Gastroesophageal sphincter (tissue), 3 donors: ENCODE results near the gene ASZ1.
"Not testable (repeated sequence)": the region's sequence is repeated elsewhere in the genome, so short reads cannot be mapped to it uniquely, and the experiment has no call there.

Experiments
- POLR2A ChIP-seq, 2 donors: fragments of 450-650 bp; IDR thresholded peaks; one replicate each; pipeline ENCODE4 v1.6.1; 2017; ENCODE audit warnings: antibody characterized with exemption in 2 of 2, mild to moderate bottlenecking in 2 of 2, moderate library complexity in 1 of 2
- TF ChIP-seq, protein P1 (sequence below), 4 experiments: fragments of 200-600 bp in 2 of 4; fragments of 450-650 bp in 2 of 4; sonication (generic) in 1 of 4; IDR thresholded peaks; one replicate each; pipeline ENCODE4 v1.5.1; 2017 to 2019; ENCODE audit warnings: antibody characterized with exemption in 4 of 4, mild to moderate bottlenecking in 2 of 4, moderate library complexity in 2 of 4

DNA sequence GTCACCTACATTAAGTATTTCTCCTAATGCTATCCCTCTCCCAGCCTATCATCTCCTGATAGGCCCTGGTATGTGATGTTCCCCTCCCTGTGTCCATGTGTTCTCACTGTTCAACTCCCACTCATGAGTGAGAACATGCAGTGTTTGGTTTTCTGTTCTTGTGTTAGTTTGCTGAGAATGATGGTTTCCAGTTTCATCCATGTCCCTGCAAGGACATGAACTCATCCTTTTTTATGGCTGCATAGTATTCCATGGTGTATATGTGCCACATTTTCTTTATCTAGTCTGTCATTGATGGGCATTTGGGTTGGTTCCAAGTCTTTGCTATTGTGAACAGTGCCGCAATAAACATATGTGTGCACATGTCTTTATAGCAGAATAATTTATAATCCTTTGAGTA lies 12.7 kb downstream of the ASZ1 start:
- TF ChIP-seq POLR2A (IDR thresholded peaks at IDR 0.05) = not testable (repeated sequence)
- TF ChIP-seq, protein P1, sequence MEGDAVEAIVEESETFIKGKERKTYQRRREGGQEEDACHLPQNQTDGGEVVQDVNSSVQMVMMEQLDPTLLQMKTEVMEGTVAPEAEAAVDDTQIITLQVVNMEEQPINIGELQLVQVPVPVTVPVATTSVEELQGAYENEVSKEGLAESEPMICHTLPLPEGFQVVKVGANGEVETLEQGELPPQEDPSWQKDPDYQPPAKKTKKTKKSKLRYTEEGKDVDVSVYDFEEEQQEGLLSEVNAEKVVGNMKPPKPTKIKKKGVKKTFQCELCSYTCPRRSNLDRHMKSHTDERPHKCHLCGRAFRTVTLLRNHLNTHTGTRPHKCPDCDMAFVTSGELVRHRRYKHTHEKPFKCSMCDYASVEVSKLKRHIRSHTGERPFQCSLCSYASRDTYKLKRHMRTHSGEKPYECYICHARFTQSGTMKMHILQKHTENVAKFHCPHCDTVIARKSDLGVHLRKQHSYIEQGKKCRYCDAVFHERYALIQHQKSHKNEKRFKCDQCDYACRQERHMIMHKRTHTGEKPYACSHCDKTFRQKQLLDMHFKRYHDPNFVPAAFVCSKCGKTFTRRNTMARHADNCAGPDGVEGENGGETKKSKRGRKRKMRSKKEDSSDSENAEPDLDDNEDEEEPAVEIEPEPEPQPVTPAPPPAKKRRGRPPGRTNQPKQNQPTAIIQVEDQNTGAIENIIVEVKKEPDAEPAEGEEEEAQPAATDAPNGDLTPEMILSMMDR (IDR thresholded peaks at IDR 0.05) = not testable (repeated sequence)
